B cell (primary cell): ENCODE data around the gene CERS5. TPM values are rescaled to one million over a fixed set of nuclear protein-coding genes. Genes with fewer than 3 reads are reported as not detected.

ENCODE experiments used
- ATAC-seq: fragments of 200-7000 bp; cut with Tn5 transposase; one replicate; pipeline ENCODE4 v1.10.0; 2021; ENCODE audit warnings: low read depth, mild to moderate bottlenecking, moderate number of reproducible peaks, moderate library complexity
- CTCF ChIA-PET: fragments of 350-600 bp; sonication (Branson Sonifier 250); formaldehyde crosslinking; loops from one replicate; lab custom pipeline; 2021; ENCODE audit warnings: antibody characterized with exemption, inconsistent platforms; lab: Charles Lee
- POLR2A ChIA-PET: fragments of 350-600 bp; sonication (Branson Sonifier 250); formaldehyde crosslinking; loops from one replicate; lab custom pipeline; 2021; ENCODE audit warnings: antibody characterized with exemption; lab: Charles Lee
- DNase-seq: peaks from one replicate; pipeline ENCODE4 v3.0.0; 2013
- H2AFZ ChIP-seq: 2 replicates; pipeline ENCODE4 v1.6.1; 2012; ENCODE audit warnings: mild to moderate bottlenecking, low read depth, low read length; ENCODE audit not compliant: insufficient read depth, poor library complexity, severe bottlenecking
- H3K27ac ChIP-seq, 2 donors: 1 replicate in 1 of 2; 2 replicates in 1 of 2; pipeline ENCODE4 v1.5.1; 2012 to 2013; ENCODE audit warnings: low read length in 2 of 2, mild to moderate bottlenecking in 2 of 2, moderate library complexity in 1 of 2
- H3K27me3 ChIP-seq, 4 experiments: fragments of 200-600 bp in 1 of 4; sonication (generic) in 1 of 4; replicated peaks in 1 of 4; 1 replicate in 2 of 4; 2 replicates in 2 of 4; pipeline versions ENCODE4 v1.6.1 to v1.7.0; 2013 to 2016; ENCODE audit warnings: low read length in 3 of 4, mild to moderate bottlenecking in 2 of 4, mixed read lengths in 1 of 4, moderate library complexity in 1 of 4; ENCODE audit not compliant: insufficient read depth in 4 of 4, control insufficient read depth in 3 of 4; ENCODE audit errors: control extremely low read depth in 1 of 4
- H3K36me3 ChIP-seq, 2 experiments: replicated peaks in 1 of 2; 1 replicate in 1 of 2; 2 replicates in 1 of 2; pipeline versions ENCODE4 v1.6.1 to v1.7.1; 2013; ENCODE audit warnings: low read length in 1 of 2; ENCODE audit not compliant: insufficient read depth in 2 of 2, control insufficient read depth in 1 of 2; ENCODE audit errors: control extremely low read depth in 1 of 2, extremely low read depth in 1 of 2
- H3K4me1 ChIP-seq, 2 donors: fragments of 200-600 bp in 1 of 2; sonication (generic) in 1 of 2; 1 replicate in 1 of 2; 2 replicates in 1 of 2; pipeline versions ENCODE4 v1.5.1 to v1.6.1; 2013 to 2017; ENCODE audit warnings: low read length in 2 of 2; ENCODE audit not compliant: control insufficient read depth in 2 of 2, insufficient read depth in 2 of 2
- H3K4me2 ChIP-seq: replicated peaks from 2 replicates; pipeline ENCODE3; 2012; ENCODE audit warnings: mild to moderate bottlenecking, low read depth, low read length; ENCODE audit not compliant: poor library complexity, severe bottlenecking
- H3K4me3 ChIP-seq, 5 experiments: fragments of 200-600 bp in 1 of 5; sonication (generic) in 1 of 5; 1 replicate in 3 of 5; 2 replicates in 2 of 5; pipeline versions ENCODE4 v1.5.1 to v1.7.0; 2011 to 2016; ENCODE audit warnings: low read length in 4 of 5, mild to moderate bottlenecking in 4 of 5, low read depth in 2 of 5, control low read depth in 1 of 5, moderate library complexity in 1 of 5; ENCODE audit not compliant: insufficient read depth in 1 of 5; ENCODE audit errors: control extremely low read depth in 1 of 5, extremely low read depth in 1 of 5
- H3K79me2 ChIP-seq: fragments of 200-600 bp; sonication (generic); one replicate; pipeline ENCODE4 v1.6.0; 2016; ENCODE audit warnings: low read length; ENCODE audit not compliant: control insufficient read depth, insufficient read depth
- H3K9ac ChIP-seq: fragments of 200-600 bp; sonication (generic); 2 replicates; pipeline ENCODE4 v1.6.1; 2017; ENCODE audit warnings: mild to moderate bottlenecking, low read length, moderate library complexity
- H3K9me3 ChIP-seq, 3 donors: one replicate each; pipeline versions ENCODE4 v1.6.1 to v1.7.1; 2013; ENCODE audit warnings: low read length in 2 of 3; ENCODE audit not compliant: control insufficient read depth in 2 of 3, insufficient read depth in 1 of 3; ENCODE audit errors: control extremely low read depth in 1 of 3
- H4K20me1 ChIP-seq: 2 replicates; pipeline ENCODE4 v1.6.0; 2012; ENCODE audit warnings: mild to moderate bottlenecking, low read length; ENCODE audit not compliant: insufficient read depth, control insufficient read depth, poor library complexity, severe bottlenecking
- H3K27ac Mint-ChIP-seq: one replicate; pipeline ENCODE4 v1.8.0; 2021; ENCODE audit warnings: mixed read lengths
- H3K27me3 Mint-ChIP-seq: one replicate; pipeline ENCODE4 v1.8.0; 2021; ENCODE audit warnings: mixed read lengths
- H3K4me1 Mint-ChIP-seq: one replicate; pipeline ENCODE4 v1.8.0; 2021; ENCODE audit warnings: mixed read lengths
- H3K4me3 Mint-ChIP-seq: one replicate; pipeline ENCODE4 v1.8.0; 2021; ENCODE audit warnings: mixed read lengths
- H3K9me3 Mint-ChIP-seq: one replicate; pipeline ENCODE4 v1.8.0; 2022; ENCODE audit warnings: mixed read lengths; ENCODE audit not compliant: insufficient read depth
- EZH2 ChIP-seq: IDR thresholded peaks from 2 replicates; pipeline ENCODE4 v1.6.1; 2012; ENCODE audit warnings: borderline replicate concordance, low read depth, mild to moderate bottlenecking, moderate library complexity, low read length; ENCODE audit not compliant: insufficient read depth, poor library complexity, severe bottlenecking
- WGBS: methylation state at CpG from one replicate; pipeline ENCODE4 v1.1.5; 2013; ENCODE audit warnings: missing lambda C conversion rate; ENCODE audit not compliant: insufficient coverage; 5-methylcytosine and 5-hydroxymethylcytosine counted together
- intact Hi-C: fragments of 100-400 bp; cut with micrococcal nuclease; formaldehyde crosslinking; loops from one replicate; pipeline ENCODE4 v1.10.0; 2022
- polyA plus RNA-seq: library from polyadenylated mRNA; depleted of rRNA; stranded (reverse); fragments of >200 nt; gene quantifications from 2 replicates; pipeline ENCODE4 v1.2.3, GENCODE V29; 2012
- total RNA-seq, 2 donors: library from RNA; stranded (reverse); fragments of 120-200 nt in 1 of 2; gene quantifications; 1 replicate in 1 of 2; 2 replicates in 1 of 2; pipeline versions ENCODE4 v1.2.3 to v1.2.4, GENCODE V29; 2013 to 2022
- TF ChIP-seq, protein P1 (sequence below): fragments of 200-600 bp; IDR thresholded peaks from one replicate; pipeline ENCODE4 v1.8.0; 2022; ENCODE audit warnings: antibody characterized with exemption, mild to moderate bottlenecking

CERS5 gene
- total and polyA plus RNA-seq, 2 donors (not counting 1 experiment from before 2014, with no cell fraction given), result 32.3 to 72.0 TPM

DNA sequence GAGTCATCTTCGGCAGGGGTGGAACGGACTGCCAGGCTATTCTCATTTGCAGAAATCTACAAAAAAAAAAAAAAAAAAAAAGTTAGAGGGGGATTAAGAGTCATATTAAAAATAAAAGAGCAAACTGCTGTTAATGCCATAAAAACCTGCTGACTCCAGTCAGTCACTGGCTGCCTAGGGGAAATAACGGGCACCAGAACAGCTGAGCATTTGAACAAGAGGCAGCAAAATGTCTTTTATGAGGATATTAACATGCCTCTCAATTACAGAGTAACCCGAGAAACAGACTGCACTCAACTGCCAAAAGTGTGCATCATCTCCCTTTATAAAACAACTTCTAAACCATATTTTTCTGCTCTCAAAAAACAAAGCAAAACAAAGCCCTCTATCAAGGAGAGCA, 28.7 kb upstream of the CERS5 start:
- Mint-ChIP-seq H3K27me3 (no peaks in the 10 kb centered on the region), H3K4me1 (no peaks in the 10 kb centered on the region), H3K9me3 (no peaks in the 10 kb centered on the region), H3K27ac (no peak overlapping the region), H3K4me3 (no peak overlapping the region)
- Histone ChIP-seq H3K4me2 (no peak overlapping the region), H3K9me3 (no peaks in the 10 kb centered on the region), H3K4me3 (no peak overlapping the region), H3K4me1 (no peaks in the 10 kb centered on the region), H3K27me3 (no peaks in the 10 kb centered on the region), H3K79me2 (no peaks in the 10 kb centered on the region), H3K9ac (no peak overlapping the region), H3K27ac (no peak overlapping the region), H4K20me1 (no peaks in the 10 kb centered on the region), H3K36me3 (no peaks in the 10 kb centered on the region), H2AFZ (no peak overlapping the region)
- DNase-seq (no peak), ATAC-seq (no peak)
- intact Hi-C loops, result no loop called here
- CTCF ChIA-PET, result no interaction called here
- POLR2A ChIA-PET, result interaction anchor here (0.7 kb wide), 1 partner anchor 135 kb away, joined by 9 read pairs; no protein-coding TSS in a partner anchor
- no peak for TF ChIP-seq EZH2
- TF ChIP-seq, protein P1, sequence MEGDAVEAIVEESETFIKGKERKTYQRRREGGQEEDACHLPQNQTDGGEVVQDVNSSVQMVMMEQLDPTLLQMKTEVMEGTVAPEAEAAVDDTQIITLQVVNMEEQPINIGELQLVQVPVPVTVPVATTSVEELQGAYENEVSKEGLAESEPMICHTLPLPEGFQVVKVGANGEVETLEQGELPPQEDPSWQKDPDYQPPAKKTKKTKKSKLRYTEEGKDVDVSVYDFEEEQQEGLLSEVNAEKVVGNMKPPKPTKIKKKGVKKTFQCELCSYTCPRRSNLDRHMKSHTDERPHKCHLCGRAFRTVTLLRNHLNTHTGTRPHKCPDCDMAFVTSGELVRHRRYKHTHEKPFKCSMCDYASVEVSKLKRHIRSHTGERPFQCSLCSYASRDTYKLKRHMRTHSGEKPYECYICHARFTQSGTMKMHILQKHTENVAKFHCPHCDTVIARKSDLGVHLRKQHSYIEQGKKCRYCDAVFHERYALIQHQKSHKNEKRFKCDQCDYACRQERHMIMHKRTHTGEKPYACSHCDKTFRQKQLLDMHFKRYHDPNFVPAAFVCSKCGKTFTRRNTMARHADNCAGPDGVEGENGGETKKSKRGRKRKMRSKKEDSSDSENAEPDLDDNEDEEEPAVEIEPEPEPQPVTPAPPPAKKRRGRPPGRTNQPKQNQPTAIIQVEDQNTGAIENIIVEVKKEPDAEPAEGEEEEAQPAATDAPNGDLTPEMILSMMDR, result no peak
- WGBS, result 89% methylated on average over 1 of the region's 4 CpGs

DNA sequence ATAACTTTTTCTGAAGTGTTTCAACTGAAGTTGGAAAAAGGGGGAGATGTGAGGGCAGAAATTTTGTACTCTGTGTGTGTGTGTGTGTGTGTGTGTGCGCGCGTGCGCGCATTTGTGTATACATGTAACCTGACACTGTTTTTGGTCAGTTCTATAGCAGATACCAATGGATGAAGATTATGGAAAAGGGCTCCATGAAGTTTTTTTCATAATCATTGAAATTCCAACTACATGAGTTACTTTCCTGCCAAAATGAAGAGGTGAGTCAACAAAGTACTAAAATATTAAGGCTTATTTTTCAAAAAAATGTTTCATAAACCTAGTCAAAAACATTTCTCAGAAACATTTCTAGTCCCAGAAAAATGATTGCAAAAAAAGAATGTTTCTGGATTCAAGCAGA, 25.7 kb upstream of the CERS5 start:
- H3K9me3 Mint-ChIP-seq, result no peaks in the 10 kb centered on the region
- intact Hi-C loops, result no loop called here

More for the DNA sequence above, 25.7 kb upstream of the CERS5 start:
- no peak overlapping the region for H3K4me3 Mint-ChIP-seq
- Histone ChIP-seq H3K9ac (no peak overlapping the region), H3K9me3 (no peaks in the 10 kb centered on the region), H3K79me2 (no peaks in the 10 kb centered on the region), H3K36me3 (no peaks in the 10 kb centered on the region), H3K27me3 (no peaks in the 10 kb centered on the region), H3K4me2 (no peak overlapping the region), H2AFZ (no peak overlapping the region), H3K27ac (no peak overlapping the region), H3K4me1 (peaks cover 10 to 14% of the 10 kb centered on the region in 2 donors), H3K4me3 (no peak overlapping the region), H4K20me1 (no peaks in the 10 kb centered on the region)
- TF ChIP-seq, protein P1, result no peak
- no peak for TF ChIP-seq EZH2
- no peak for DNase-seq
- no peak overlapping the region for H3K27ac Mint-ChIP-seq
- ATAC-seq, result no peak
- no CpG with 5 or more reads among the region's 5 CpGs for WGBS
- CTCF ChIA-PET, result no interaction called here
- POLR2A ChIA-PET, result no interaction called here
- H3K27me3 Mint-ChIP-seq, result no peaks in the 10 kb centered on the region
- H3K4me1 Mint-ChIP-seq, result peaks cover 10% of the 10 kb centered on the region
